Transverse colon (tissue), 4 donors: ENCODE data around the gene XPC.

Experiments used
- CTCF ChIP-seq, 5 experiments: fragments of 200-600 bp in 3 of 5; fragments of 450-650 bp in 2 of 5; sonication (generic) in 3 of 5; IDR thresholded peaks; 1 replicate in 2 of 5; 2 replicates in 3 of 5; pipeline ENCODE4 v1.5.1; 2016 to 2017; ENCODE audit warnings: antibody characterized with exemption in 5 of 5, inconsistent platforms in 3 of 5, mild to moderate bottlenecking in 2 of 5, moderate library complexity in 1 of 5
- POLR2A ChIP-seq: fragments of 450-650 bp; IDR thresholded peaks from one replicate; pipeline ENCODE4 v1.6.1; 2016; ENCODE audit warnings: antibody characterized with exemption, mild to moderate bottlenecking, moderate library complexity
- POLR2AphosphoS5 ChIP-seq, 3 donors: sonication (generic); formaldehyde crosslinking; IDR thresholded peaks; one replicate each; pipeline ENCODE4 v1.6.1; 2016; ENCODE audit warnings: antibody characterized with exemption in 3 of 3

- TF ChIP-seq CTCF (IDR thresholded peaks at IDR 0.05) (no peak), POLR2AphosphoS5 (IDR thresholded peaks at IDR 0.05) (no peak), POLR2A (no peak)
Measured at GRCh38 chr3:14124223-14124614, 54.2 kb downstream of the XPC start.
